HG02970 (cell line): Measurements from ENCODE around the gene OR5H6.
"Not testable (repeated sequence)": the region's sequence is repeated elsewhere in the genome, so short reads cannot be mapped to it uniquely, and the experiment has no call there.

Source experiments
- ATAC-seq: cut with Tn5 transposase; IDR thresholded peaks from one replicate; pipeline ENCODE4 v1.9.1; 2021; ENCODE audit warnings: mild to moderate bottlenecking, moderate library complexity, moderate number of reproducible peaks; ENCODE audit not compliant: unreplicated experiment, low FRiP score

OR5H6 gene

GRCh38 chr3:98263944-98264343 is at the start of gene OR5H6:
OR5H6 (plus strand) TSS chr3:98264244; CDS start chr3:98264333, 89 bp downstream.
- no peak for ATAC-seq

- no peak for ATAC-seq
These were observed 49.0 kb upstream of the OR5H6 start for GRCh38 chr3:98215051-98215450.

GRCh38 chr3:98223907-98224672 is 40.0 kb upstream of the OR5H6 start:
- no peak for ATAC-seq

- no peak for ATAC-seq
These were observed 31.6 kb upstream of the OR5H6 start for GRCh38 chr3:98232489-98232888.

GRCh38 chr3:98233468-98233867 is 30.6 kb upstream of the OR5H6 start:
- no peak for ATAC-seq

GRCh38 chr3:98240131-98240530 is 23.9 kb upstream of the OR5H6 start:
- ATAC-seq = no peak

- no peak for ATAC-seq
These were observed 21.9 kb upstream of the OR5H6 start for GRCh38 chr3:98242155-98242554.

- ATAC-seq = no peak
These were observed 20.2 kb upstream of the OR5H6 start for GRCh38 chr3:98243843-98244242.

GRCh38 chr3:98246142-98246541 is 17.9 kb upstream of the OR5H6 start:
- ATAC-seq = no peak

GRCh38 chr3:98256026-98256425 is 8.0 kb upstream of the OR5H6 start:
- not testable (repeated sequence) for ATAC-seq

- ATAC-seq = peak; percentile 76
These were observed 4.3 kb upstream of the OR5H6 start for GRCh38 chr3:98259707-98260106.

- no peak for ATAC-seq
These were observed 2.0 kb upstream of the OR5H6 start for GRCh38 chr3:98262046-98262445.

GRCh38 chr3:98269846-98270245 is 5.8 kb downstream of the OR5H6 start:
- no peak for ATAC-seq

GRCh38 chr3:98272126-98272525 is 8.1 kb downstream of the OR5H6 start:
- ATAC-seq = no peak

GRCh38 chr3:98274914-98275313 is 10.9 kb downstream of the OR5H6 start:
- no peak for ATAC-seq

- ATAC-seq = no peak
These were observed 18.2 kb downstream of the OR5H6 start, which contains the start of gene OR5H2 for GRCh38 chr3:98282205-98282604. OR5H2 (plus strand) TSS chr3:98282505; CDS start chr3:98282903, 398 bp downstream.

- ATAC-seq = no peak
These were observed 26.9 kb downstream of the OR5H6 start for GRCh38 chr3:98290916-98291315.

GRCh38 chr3:98291332-98291957 is 27.4 kb downstream of the OR5H6 start:
- no peak for ATAC-seq
